ENCODE measurements around the gene AUH. TPM values are rescaled to one million over a fixed set of nuclear protein-coding genes. Genes with fewer than 3 reads are reported as not detected.

Gene AUH
- total and polyA plus RNA-seq, 9 of the 15 experiments (the other 6 are each of a cell fraction or from before 2014, with no cell fraction given) = 3.4 to 29.0 (median 10.1) TPM

DNA sequence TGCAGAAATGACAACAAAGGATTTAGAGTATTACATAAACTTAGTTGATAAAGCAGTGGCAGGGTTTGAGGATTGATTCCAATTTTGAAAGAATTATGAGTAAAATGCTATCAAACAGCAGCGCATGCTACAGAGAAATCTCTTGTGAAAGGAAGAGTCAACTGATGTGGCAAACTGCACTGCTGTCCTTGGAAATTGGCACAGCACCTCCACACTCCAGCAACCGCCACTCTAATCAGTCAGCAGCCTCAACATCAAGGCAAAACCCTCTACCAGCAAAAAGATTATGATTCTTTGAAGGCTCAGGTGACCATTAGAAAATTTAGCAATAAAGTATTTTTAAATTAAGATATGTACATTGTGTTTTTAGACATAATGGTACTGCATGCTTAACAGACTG, 66.4 kb downstream of the AUH start (continued):
- TF ChIP-seq TBL1XR1 (IDR thresholded peaks at IDR 0.05; ENCODE audit: low read length in 2 of 2) = no peak
- TF ChIP-seq ZNF609 (CRISPR knock-in tag; IDR thresholded peaks at IDR 0.05; ENCODE audit: borderline replicate concordance) = no peak
- no peak for TF ChIP-seq ZNF3 (CRISPR knock-in tag; IDR thresholded peaks at IDR 0.05)
- TF ChIP-seq GATAD2B (IDR thresholded peaks at IDR 0.05; ENCODE audit: borderline replicate concordance) = no peak

DNA sequence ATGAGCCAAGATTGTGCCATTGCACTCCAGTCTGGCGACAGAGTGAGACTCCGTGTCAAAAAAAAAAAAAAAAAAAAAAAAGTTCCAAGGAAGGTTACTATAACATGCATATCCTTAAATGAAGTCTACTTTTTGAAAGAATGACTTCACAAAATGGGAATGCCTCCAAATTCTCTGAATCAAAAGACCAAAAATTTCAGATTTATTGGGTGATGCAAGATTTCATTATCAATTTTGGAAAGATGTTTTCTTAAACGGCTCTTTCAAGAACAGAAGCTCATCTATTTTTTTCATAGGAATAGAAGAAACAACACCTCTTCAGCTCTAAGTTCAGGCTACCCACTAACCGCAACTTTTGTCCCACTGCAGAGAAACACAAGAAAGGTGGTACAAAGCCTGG, 69.9 kb downstream of the AUH start:
- no peaks in the 10 kb centered on the region for H3K27me3 ChIP-seq (ENCODE audit: control insufficient read depth in 2 of 2, insufficient read depth in 2 of 2, low read length in 2 of 2)
- intact Hi-C loops (cut with micrococcal nuclease) = no loop called here
- no peak overlapping the region for H2AFZ ChIP-seq (ENCODE audit: low read depth, low read length)
- DNase-seq (ENCODE audit: extremely low read depth in 1 of 4, low spot score in 3 of 4) (no peak), FAIRE-seq (no peak), ATAC-seq (no peak)
- H3K4me1 ChIP-seq (replicated peaks in 1 of 2; ENCODE audit: control insufficient read depth in 2 of 2, insufficient read depth in 2 of 2, low read length in 2 of 2) = no peaks in the 10 kb centered on the region
- no peak overlapping the region for H3K27ac ChIP-seq (ENCODE audit: extremely low read depth, low read depth, low read length)
- no peak overlapping the region for H3K4me3 ChIP-seq
- no TSS peak for BruUV-seq (replicated peaks)
- H3K4me2 ChIP-seq (ENCODE audit: insufficient read depth, low read length) = no peak overlapping the region
- H3K9me1 ChIP-seq (ENCODE audit: control insufficient read depth, insufficient read depth, low read length) = no peaks in the 10 kb centered on the region
- in situ Hi-C loops (cut with MboI) = no loop called here
- peaks cover 11% of the 10 kb centered on the region; the same call in 1 of the 3 replicates for H3K36me3 ChIP-seq (ENCODE audit: control insufficient read depth, insufficient read depth, low read length)
- H3K79me2 ChIP-seq (ENCODE audit: control insufficient read depth, insufficient read depth, low read length) = no peaks in the 10 kb centered on the region
- 86% methylated on average over 3 of the region's 4 CpGs for WGBS (ENCODE audit: insufficient coverage, low coverage, missing lambda C conversion rate)
- ChIA-PET POLR2A (no interaction called here), CTCF (ENCODE audit: low intra/inter-chr PET ratio) (no interaction called here)
- H4K20me1 ChIP-seq (replicated peaks; ENCODE audit: control insufficient read depth, insufficient read depth, low read length) = no peaks in the 10 kb centered on the region
- no peaks in the 10 kb centered on the region for H3K9me3 ChIP-seq (replicated peaks; ENCODE audit: control insufficient read depth, insufficient read depth, low read depth, low read length)
- no peak overlapping the region for H3K9ac ChIP-seq (ENCODE audit: insufficient read depth in 1 of 2, low read depth in 2 of 2, low read length in 2 of 2)
- TF ChIP-seq ZNF699 (CRISPR knock-in tag; IDR thresholded peaks at IDR 0.05; ENCODE audit: insufficient replicate concordance) (no peak), HDAC1 (IDR thresholded peaks at IDR 0.05) (no peak), ZNF143 (CRISPR knock-in tag; IDR thresholded peaks at IDR 0.05) (no peak), PRPF4 (IDR thresholded peaks at IDR 0.05; ENCODE audit: insufficient read depth, low read depth, low read length, poor library complexity, severe bottlenecking) (no peak), RCOR1 (IDR thresholded peaks at IDR 0.05; ENCODE audit: borderline replicate concordance in 1 of 2, low read depth in 2 of 2, low read length in 2 of 2) (no peak)
- TF ChIP-seq, protein P1, sequence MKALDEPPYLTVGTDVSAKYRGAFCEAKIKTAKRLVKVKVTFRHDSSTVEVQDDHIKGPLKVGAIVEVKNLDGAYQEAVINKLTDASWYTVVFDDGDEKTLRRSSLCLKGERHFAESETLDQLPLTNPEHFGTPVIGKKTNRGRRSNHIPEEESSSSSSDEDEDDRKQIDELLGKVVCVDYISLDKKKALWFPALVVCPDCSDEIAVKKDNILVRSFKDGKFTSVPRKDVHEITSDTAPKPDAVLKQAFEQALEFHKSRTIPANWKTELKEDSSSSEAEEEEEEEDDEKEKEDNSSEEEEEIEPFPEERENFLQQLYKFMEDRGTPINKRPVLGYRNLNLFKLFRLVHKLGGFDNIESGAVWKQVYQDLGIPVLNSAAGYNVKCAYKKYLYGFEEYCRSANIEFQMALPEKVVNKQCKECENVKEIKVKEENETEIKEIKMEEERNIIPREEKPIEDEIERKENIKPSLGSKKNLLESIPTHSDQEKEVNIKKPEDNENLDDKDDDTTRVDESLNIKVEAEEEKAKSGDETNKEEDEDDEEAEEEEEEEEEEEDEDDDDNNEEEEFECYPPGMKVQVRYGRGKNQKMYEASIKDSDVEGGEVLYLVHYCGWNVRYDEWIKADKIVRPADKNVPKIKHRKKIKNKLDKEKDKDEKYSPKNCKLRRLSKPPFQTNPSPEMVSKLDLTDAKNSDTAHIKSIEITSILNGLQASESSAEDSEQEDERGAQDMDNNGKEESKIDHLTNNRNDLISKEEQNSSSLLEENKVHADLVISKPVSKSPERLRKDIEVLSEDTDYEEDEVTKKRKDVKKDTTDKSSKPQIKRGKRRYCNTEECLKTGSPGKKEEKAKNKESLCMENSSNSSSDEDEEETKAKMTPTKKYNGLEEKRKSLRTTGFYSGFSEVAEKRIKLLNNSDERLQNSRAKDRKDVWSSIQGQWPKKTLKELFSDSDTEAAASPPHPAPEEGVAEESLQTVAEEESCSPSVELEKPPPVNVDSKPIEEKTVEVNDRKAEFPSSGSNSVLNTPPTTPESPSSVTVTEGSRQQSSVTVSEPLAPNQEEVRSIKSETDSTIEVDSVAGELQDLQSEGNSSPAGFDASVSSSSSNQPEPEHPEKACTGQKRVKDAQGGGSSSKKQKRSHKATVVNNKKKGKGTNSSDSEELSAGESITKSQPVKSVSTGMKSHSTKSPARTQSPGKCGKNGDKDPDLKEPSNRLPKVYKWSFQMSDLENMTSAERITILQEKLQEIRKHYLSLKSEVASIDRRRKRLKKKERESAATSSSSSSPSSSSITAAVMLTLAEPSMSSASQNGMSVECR (CRISPR knock-in tag; IDR thresholded peaks at IDR 0.05) = no peak

Data from K562 (cell line).